HTERT RPE-1 (cell line): Measurements from ENCODE around the gene UTS2.

Experiments
- in situ Hi-C: fragments of 300-500 bp; cut with MboI; formaldehyde crosslinking; loops from 4 replicates; pipeline ENCODE4 v1.14.3; 2020; ENCODE audit warnings: low sequenced_read_pairs

The UTS2 gene

DNA sequence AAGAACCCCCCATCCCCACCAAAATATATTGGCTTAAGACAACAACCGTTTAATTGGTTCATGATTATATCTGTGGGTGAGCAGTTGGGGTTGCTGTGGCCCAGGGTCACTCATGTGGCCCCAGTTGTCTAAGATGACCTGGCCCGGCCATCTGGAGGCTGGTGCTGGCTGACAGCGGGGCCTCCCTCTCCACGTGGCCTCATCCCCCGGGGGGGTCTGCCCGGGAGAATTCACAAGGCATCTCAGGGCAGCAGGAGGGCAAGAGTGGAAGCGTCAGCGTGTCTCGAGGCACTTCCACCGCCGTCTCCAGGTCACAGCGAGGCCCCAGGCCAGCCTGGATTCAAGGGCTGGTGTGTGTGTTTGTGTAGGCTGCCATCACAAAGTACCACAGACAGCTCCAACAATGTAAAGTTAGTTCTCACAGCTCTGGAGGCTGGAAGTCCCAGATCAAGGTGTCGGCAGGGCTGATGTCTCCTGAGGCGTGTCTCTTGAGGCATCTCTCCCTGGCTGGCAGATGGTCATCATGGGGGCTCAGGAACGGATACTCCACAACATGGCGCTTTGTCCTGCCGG is 11.0 kb upstream of the UTS2 start:
- in situ Hi-C loops = no loop called here

GRCh38 chr1:7862211-7863060 is 9.6 kb upstream of the UTS2 start:
- in situ Hi-C loops = no loop called here

- in situ Hi-C loops = no loop called here
Observed at GRCh38 chr1:7861452-7861851, 8.6 kb upstream of the UTS2 start.

DNA sequence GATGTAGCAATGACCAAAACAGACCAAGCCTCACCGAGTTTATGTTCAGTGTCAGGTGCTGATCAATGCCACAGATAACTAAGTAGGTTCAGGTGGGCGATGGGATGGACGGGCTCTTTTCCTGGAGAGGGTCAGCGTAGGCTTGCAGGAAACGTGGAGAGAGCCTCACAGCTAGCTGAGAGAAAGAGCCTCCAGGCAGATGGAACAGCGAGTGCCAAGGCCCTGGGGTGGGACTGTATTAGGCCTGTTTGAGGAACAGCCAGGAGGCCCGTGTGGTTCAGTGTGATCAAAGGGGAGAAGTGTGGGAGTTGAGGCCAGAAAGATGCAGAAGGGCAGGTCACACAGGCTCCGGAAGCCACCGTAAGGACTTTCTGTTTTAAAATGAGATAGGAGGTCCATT is 7.3 kb upstream of the UTS2 start:
- in situ Hi-C loops = no loop called here

- in situ Hi-C loops = no loop called here
Observed at GRCh38 chr1:7859406-7859805, 6.5 kb upstream of the UTS2 start.

DNA sequence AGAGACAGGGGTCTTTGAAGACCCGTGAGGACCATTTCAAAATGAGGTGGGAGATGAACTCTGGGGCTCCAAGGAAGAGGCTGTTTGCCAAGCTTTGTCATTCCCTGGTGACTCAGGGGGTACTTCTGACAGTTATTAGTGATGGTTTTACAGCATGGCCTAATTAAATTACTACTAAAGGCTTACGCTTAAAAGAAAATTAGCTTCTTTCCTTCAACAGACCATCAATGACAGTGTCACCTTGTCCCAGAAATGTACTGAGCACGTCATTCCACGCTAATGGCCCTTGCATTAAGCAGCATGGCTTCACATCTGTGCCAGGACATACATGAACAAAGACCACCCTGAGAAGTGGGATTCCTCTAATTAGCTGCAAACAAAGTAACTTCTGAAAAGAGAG is 5.1 kb upstream of the UTS2 start:
- in situ Hi-C loops = no loop called here

- in situ Hi-C loops = no loop called here
Observed at GRCh38 chr1:7857000-7857399, 4.1 kb upstream of the UTS2 start.

DNA sequence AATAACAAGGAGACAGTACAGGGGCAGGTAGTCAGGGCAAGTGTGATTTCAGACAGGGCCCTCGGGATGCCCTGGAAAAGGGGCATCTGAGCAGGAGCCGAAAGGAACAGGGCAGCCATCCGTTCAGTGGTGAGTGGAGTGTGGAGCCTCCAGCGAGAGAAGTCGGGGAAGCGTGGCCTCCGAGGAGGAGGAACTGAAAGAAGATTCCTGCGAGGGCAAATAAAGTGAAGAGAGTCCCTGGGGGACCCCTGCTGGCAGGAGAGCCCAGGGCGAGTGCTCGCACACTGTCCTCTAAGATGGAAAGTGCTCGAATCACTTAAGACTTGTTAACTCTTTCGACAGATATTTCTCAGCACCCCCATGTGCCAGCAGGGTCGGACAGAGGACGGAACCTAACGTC is 3.5 kb upstream of the UTS2 start:
- in situ Hi-C loops = no loop called here

GRCh38 chr1:7853684-7854026 is 790 bp upstream of the UTS2 start:
- in situ Hi-C loops = no loop called here

DNA sequence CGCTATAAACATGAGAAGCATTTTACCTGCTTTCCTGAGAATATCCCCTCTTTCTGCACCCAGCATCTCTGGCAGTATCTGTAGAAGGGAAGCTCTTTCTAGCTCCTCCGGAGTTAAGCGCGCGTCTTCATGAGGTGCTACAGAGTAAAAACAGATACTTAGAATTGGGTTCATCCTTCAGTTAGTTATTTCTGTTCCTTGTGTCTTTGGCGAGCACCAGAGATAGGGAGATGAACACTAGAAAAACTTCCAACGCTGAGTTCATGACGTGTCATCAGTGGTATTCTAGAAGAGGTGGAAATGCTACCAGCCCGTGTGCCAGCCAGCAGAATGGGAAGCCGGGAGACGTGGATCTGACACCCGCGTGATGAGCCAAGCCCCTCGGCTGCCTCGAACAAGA is 2.1 kb downstream of the UTS2 start:
- in situ Hi-C loops = no loop called here

DNA sequence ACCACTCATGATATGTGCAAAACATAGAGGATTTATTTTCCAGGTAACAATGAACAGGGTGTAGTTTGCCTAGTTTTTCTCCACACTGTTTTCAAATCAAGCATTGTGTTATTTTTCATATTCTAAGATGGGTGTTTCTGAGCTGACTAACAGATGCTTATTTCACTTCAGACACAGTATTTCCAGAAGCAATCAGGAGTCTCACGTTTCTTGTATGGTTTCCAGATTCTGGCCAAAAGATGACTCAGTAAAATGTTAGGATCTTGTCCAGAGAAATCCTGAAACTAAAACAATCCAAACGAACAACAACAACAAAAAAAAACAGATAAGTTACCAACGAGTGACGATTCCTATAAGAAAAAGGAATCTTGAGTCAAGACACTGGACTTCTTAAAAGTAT is 5.3 kb downstream of the UTS2 start:
- in situ Hi-C loops = no loop called here

DNA sequence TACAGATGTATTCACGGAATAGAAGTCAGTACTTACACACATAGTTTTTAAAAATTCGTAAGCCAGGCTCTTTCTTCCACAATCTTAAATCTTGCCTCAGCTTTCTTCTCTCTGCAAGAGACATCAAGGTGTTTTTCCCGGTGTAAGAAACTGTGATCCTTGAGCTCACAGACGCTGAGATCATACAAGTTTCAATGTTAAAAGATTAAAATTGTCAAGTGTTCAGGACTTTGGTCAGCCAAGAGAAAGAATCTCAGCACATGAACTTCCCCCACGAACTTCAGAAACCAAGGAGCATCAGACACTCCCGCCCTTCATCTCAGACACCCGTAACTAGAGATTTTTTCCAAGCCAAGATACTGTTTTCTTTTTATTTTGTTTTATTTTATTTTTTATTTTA is 6.2 kb downstream of the UTS2 start:
- in situ Hi-C loops = no loop called here

- in situ Hi-C loops = no loop called here
Observed at GRCh38 chr1:7845761-7846160, 7.1 kb downstream of the UTS2 start.

DNA sequence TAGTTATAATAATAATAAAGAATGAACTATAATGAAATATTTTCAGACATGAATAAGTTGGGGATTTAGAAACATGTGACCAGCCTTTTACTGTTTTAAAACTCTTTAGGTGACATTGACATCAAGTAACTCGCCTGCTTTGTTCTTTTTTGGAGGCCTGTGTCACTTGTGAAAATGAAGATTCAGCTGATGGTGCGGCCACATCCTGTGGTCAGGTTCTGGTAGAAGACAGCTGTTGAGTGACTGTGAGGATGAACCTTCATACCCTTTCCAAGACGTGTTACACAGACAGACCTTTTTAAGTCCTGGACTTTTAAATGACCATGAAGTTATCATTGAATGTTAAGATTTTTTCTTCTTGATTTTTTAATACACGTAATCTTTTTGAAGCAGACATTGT is 10.3 kb downstream of the UTS2 start:
- in situ Hi-C loops = no loop called here

GRCh38 chr1:7839526-7839925 is 13.3 kb downstream of the UTS2 start:
- in situ Hi-C loops = no loop called here

DNA sequence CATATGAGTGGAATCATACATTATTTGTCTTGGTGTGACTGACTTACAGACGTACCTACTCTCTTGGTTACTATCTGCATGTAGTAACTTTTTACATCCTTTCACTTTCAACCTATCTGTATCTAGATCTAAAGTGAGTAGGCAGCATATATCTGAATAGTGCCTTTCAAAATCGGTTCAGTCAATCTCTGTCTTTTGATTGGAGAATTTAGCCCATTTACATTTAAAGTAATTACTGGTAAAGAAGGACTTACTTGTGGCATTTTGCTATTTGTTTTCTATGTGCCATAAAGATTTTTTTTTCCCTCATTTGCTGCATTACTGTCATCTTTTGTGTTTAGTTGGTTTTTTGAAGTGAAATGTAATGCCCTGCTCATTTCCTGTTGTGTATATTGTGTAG is 14.2 kb downstream of the UTS2 start:
- in situ Hi-C loops = no loop called here

DNA sequence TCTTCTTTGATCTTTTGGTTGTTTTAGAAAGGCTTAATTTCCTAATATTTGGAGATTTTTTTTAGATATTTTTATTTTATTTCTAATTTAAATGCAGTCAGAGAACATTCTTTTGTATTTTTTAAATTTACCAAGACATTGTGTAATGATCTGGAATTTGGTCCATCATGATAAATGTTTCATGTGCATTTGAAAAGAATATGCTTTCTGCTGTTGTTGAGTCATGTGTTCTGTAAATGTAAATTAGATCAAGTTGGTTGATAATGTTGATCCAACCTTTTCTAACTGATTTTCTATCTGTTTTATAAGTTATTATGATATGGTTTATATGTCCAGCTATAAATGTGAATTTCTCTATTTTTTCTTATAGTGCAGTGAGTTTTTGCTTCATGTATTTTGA is 19.8 kb downstream of the UTS2 start:
- in situ Hi-C loops = no loop called here

- in situ Hi-C loops = no loop called here
Observed at GRCh38 chr1:7831458-7831857, 21.4 kb downstream of the UTS2 start.

GRCh38 chr1:7827126-7827955 is 25.5 kb downstream of the UTS2 start:
- in situ Hi-C loops = no loop called here

DNA sequence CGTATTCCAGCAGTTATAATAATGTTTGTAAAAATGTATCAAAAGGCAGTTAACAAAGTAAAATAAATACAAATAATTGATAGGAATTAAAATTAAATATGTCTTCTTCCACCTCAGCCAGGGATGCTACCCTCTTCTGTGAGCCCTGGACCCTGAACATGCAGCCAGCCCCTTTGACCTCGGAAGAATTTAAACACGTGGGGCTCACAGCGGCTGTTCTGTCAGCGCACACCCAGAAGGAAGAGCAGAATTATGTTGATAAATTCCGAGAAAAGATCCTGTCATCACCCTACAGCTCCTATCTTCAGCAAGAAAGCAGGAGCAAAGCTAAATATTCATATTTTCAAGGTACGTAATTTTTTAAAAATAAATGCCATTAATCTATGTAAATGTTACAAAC is 26.5 kb downstream of the UTS2 start:
- in situ Hi-C loops = no loop called here

- in situ Hi-C loops = no loop called here
Observed at GRCh38 chr1:7824701-7825100, 28.2 kb downstream of the UTS2 start.

- in situ Hi-C loops = no loop called here
Observed at GRCh38 chr1:7821282-7821681, 31.6 kb downstream of the UTS2 start.
